KG1 (cell line): ENCODE data around the gene KRTAP10-6.
"Not testable (repeated sequence)": the region's sequence is repeated elsewhere in the genome, so short reads cannot be mapped to it uniquely, and the experiment has no call there.

ENCODE experiments used
- DNase-seq: peaks from one replicate; lab custom pipeline; 2025; lab: John Stamatoyannopoulos, UW

The KRTAP10-6 gene

DNA sequence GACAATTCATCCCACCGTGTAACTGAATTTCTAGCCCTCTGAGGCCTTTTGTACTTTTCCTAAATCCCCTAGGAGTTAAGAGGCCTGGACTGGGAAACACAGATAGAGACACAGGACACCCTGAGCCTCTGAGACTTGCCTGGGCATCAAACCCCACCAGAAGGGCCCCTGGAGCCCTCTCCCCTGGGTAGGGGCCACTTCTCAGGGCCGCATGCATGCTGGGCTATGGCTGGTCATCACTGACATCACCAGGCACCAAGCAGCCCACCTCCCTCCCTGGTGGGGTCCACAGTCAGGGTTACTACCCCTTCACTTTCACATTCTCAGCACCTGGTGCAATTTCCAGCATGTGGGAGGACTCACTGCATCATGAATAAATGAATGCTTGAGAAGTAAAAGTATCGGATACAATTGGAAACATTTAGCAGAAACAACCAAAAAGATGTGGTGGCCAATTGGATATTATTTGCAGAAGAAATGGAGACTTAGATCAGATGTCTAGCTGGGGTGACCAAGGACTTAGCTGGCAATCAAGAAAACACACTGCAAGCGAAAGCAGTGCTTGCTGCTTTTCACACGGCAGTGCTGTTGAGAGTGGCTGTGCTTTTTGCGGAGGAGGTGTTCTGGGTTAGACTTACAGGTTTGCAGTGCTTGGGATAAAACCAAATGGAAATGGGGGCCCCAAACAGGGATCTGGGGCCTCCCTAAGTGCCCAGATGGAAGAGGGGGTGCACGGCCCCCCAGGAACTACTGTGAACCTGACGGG is 7.1 kb upstream of the KRTAP10-6 start:
- DNase-seq, result no peak

DNA sequence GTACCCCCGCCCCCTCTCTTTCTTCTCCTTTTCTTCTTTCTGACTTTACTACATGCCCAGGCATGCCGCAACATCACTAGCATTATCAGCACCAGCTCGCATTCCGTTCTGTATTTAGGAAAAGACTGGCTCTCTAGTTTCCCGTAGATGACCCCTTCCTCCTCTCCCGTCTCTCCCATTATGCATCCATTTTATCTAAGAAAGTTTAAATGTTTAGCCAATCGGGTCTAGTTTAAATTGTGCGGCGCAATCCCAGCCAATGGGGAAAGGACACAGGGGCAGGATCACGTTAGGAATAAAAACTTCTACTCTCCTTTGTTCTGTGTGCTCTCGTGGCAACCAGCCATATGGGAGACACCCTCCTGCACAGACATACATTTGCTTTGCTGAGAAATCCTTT is 5.8 kb upstream of the KRTAP10-6 start:
- no peak for DNase-seq

DNA sequence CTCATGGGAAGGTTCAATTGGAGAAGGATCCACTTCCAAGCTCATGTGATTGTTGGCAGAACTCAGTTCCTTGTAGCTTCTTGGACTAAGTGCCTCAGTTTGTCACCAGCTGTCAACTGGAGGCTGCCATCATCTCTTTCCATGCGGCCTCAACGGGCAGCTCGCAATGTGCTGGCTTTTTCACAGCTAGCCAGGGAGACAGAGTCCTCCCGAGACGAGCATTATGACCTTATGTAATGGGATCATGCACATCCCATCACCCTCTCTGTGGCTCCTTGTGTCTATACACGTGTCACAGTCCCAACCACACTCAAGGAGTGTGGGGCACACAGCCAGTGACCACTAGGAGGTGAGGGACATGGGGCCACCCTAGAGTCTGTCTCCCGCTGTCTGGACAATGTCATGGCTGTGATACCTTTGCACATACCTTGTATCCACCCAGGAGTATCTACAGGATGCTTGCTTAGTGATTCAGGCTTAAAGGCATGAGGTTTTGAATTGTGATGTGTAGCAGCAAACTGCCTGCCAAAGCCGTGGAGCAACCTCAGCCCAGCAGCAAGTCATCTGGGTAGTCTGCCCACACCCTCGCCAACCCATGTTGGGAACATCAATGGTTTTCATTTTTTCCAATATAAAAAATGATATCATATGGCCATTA is 3.9 kb upstream of the KRTAP10-6 start:
- no peak for DNase-seq

DNA sequence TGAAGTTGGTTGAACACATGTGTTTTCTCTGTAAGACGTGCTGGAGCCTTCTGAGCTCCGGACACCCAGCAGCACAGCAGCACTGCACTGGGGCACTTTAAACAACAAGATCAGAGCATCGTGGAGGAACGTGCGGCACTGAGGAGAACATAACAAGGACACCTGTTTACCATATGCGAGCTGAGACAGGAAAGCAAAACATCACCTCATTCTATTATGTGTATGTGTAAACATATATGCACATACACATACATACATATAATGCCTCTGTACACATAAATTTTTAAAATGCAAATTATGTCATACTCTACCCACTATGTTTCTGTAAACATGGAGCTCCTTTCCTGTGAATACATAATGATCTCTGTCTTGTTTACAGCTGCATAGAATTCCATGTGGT is 3.2 kb upstream of the KRTAP10-6 start:
- no peak for DNase-seq

DNA sequence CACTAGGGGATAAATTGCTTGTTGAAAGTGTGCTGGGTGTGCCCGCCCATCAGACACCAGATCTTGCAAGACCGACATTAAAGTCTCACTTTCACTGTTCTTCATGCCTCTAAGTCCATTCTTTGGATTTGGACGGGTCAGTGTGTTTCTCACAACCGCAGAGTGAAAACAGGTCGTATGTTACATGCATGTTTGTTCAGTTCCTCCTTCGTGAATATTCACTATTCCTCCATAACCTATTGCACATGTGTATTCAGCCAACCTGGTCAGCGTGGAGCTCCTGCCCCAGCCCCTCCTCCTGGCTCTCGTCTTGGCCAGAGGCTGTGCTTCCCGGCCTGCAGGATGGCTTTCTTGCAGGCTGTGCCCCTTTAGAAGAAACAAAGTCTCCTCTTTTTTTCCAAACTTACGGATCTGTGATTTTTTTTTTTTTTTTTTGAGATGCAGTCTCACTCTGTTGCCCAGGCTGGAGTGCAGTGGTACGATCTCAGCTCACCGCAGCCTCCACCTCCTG is 2.2 kb upstream of the KRTAP10-6 start:
- no peak for DNase-seq

DNA sequence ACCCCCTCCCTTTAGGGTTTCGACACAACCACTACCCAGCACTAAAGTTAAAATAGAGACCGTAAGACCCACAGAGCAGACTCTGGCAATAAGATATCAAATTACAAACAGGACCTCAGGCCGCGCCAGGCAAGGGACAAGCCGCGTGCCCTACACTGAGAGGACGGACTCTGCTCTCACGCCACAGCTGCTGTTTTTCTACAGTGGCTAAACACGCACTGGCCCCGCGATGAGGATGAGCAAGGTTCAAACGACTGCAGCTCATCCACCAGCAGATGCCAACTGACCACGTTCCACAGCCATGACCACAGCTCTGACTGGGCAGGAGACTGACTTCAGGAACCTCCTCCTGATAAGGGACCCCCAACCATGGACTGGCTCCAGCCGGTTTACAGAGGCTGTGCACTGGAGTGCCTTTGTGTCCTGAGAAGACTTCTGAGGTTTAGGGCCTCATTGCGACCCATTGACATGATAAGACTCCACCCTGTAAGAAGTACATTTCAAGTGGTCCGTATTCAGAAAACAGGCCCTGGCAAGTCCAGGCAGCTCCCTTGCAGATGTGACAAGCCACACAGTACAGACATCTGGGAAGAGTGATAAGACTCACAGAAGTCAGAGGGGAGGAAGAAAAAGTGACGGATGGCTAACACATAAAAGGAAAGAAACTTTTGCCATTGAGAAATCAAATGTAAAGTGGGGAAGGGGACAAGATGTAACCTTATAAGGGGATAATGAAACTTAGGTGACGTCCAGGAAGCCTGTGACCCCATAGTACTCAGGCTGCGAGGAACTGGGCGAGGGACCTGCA is 1.5 kb upstream of the KRTAP10-6 start:
- DNase-seq, result no peak

DNA sequence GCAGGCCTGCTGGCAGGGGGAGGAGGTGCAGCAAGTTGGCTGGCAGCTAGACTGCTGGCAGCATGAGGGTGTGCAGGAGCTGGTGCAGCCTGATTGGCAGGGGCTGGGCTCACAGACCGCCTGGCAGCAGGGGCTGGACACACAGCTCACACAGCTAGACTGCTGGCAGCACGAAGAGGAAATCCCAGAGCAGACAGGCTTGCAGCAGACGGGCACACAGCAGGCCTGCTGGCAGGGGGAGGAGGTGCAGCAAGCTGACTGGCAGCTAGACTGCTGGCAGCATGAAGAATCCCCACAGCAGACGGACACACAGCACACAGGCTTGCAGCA is 539 bp downstream of the KRTAP10-6 start:
- DNase-seq, result not testable (repeated sequence)

DNA sequence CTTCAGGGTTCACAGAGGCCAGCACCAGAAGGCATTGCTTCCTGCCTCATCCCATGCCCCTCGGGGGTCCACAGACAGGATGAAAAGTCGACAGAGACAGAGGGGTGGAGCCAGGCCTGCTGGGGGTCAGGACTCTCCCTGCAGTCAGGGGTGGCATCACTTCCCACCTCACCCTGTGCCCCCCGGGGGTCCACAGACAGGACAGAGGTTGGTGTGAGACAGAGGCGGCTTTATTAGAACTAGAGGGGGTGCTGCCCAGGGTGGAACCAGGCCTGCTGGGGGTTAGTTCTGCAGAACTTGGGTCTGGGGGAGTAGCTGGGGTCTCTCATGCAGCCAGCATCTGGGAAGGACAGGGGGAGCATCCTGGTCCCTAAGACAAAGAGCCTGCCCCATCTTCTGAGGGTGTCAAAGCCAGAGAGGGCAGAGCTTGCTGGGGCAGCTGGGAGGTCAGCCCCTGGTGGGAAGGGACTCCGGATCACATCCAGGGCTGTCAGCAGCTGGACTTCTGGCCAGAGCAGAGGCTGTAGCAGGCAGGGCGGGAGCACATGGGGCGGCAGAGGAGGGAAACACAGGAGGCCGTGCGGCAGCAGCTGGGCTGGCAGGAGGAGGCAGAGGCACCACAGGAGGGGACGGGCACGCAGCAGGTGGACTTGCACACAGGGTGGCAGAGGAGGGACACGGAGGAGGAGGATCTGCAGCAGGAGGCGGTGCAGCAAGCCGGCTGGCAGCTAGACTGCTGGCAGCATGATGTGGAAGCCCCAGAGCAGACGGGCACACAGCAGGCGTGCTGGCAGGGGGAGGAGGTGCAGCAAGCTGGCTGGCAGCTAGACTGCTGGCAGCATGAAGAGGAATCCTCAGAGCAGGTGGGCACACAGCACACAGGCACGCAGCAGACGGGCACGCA is 1.2 kb downstream of the KRTAP10-6 start:
- not testable (repeated sequence) for DNase-seq

DNA sequence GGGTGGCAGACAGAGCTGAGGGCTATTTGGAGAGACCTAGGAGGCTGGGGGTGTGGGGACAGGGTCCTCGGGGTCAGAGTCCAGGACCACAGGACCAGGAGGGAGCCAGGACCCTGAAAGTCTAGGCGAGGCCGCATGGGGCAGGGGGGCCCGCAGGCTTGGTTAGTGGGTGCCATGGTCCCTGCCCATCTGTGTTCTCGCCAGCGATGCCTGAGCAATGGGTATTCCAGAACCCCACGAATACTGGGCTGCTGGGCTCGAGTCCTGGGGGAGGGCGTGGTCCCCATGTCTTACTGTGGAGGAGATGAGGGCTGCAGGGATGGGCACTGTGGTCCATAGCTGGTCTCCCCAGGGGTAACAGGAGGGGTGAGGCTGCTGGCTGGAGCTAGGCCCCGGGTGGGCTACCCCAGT is 2.0 kb downstream of the KRTAP10-6 start:
- DNase-seq, result no peak

DNA sequence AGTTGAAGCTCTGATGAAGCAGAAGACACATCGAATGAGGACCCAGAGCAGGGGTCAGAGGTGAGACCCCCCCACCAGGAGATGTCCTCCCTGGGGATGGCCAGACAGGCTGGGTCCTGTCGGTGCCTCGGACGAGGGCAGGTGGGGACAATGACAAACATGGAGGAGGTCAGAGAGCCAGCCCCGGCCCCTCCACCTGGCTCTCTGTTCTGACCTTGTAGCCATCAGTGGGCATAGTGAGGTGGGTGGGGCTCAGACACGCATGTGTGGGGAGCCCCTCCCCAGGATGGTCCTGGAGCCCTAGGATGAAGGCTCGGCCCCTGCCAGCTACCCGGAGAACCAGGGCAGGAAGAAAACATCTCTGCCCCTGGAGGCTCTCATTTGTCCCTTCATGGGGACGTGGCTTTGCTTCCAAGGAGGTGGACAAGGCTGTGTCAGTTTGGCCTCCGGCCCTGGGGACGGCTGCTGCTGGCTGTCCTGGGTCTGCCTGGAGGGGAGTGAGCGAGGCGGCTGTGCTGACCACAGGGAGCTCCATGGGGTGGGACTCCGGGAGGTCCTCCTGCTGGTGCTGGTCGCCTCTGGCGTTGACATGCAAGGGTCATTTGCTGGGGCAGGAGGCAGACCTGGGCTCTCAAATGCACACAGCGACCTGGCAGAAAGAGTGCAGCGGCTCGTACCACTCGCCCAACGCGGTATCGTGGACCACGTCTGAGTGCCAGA is 2.6 kb downstream of the KRTAP10-6 start:
- no peak for DNase-seq

DNA sequence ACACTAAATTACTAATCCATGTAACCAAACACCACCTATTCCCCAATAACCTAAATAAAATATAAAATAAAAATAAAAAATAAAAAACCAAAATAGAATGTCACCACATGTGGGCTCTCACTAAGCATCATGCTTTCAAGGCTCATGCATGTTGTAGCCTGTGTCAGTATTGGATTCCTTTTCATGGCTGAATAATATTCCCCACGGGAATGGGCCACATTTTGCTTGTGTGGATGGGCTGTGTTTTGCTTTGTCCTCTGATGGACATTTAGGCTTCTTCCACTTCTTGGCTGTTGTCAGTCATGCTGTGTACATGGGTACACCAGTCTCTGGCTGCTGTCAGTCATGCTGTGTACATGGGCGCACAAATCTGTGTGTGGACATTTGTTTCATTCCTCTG is 3.2 kb downstream of the KRTAP10-6 start:
- DNase-seq, result no peak

DNA sequence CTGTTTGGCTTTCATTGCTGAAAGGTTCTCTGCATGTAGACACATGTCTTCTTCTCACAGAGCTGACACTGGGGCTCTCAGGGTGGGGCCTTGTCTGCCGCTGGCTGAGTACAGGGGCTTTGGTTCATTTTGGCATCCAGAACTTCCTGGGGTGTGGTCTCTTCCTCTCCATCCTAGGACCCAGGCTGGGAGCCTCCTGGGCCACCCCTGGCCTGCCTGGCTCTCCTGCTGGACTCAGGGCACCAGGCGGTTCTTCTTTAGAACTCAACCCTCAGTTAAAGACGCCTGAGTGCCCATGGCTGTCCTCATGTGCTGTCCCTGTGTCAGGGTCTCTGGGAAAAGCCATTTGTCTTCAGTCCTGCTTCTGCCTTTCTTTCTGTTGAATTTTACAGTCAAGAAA is 6.4 kb downstream of the KRTAP10-6 start:
- DNase-seq, result no peak

DNA sequence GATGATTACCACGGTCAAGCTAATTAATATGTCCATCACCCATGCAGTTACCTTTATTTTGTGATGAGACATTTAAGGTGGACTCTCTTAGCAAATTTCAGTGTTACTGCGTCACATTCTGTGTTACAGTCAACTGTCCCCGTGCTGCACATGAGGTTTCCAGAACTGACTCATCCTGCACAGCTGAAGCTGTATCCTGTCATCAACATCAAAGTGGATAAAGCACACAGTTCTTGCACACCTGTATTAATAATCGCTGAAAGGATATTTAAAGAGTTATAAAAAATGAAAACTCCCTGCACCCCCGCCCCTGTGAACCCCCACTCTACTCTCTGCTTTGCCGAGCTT is 8.5 kb downstream of the KRTAP10-6 start:
- DNase-seq, result no peak

DNA sequence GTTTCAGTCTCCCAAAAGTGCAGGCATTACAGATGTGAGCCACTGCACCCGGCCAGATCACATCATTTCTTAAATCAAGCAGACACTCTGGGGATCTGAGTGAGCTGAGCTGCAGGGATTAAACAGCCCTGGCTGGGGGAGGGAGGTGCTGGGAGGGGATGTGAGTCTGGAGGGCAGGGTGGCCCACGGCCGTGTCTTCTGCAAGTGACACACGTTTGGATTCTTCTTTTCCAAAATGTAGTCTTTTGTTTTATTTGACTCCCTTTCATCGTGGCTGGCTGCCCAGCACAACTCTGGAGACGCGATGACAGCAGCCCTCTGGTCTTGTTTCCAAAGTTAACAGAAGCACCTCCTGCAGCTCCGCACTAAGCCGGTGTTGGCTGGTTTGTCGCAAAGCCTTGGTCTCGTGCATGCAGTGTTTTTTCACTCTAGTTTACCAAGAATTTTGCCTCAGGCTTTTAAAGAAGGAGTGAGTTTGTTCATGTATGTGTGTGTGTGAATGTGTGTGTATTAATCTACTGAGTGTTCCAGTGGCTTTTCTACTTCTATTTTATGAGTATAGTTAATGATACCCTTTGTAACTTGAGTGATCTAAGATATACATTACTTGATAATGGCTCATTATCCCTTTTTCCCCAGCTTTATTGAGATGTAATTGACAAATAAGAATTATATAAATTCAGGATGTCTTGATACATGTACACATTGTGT is 9.1 kb downstream of the KRTAP10-6 start:
- no peak for DNase-seq

DNA sequence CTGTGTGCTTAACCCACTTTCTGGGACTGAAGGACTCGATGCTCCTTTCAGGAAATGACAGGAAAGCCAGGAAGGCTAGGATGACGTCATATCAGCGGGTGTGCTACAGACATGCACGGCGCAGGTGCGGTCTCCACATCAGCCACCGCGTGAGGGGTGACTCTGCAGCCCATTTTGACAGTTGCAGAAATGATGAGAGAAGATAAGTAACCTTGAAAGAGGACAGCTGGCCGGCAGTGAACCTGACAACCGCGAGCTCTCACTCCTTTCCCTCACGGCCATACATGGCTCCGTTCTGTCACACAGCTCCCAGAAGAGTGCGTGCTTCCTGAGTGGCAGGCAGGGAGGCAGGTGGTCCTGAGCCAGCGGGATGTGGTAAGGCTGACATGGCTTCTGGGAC is 10.2 kb downstream of the KRTAP10-6 start:
- DNase-seq, result no peak

DNA sequence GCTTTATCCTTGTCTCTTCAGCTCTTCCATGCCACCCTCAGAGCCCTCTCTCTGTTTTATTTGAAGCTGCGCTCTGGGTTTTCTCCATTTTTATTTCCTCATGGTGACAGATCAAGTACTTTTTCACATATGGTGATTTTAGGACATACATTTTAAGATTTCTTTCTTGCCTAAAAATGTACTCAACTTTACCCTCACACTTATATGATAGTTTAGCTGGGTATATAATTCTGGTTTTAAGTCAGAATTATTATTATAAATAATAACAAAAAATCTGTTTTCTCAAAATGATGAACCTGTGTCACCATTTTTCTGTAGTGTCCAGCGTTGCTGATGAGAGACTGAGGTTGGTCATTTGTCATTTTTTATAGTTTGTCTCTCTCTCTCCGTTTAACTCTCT is 11.1 kb downstream of the KRTAP10-6 start:
- no peak for DNase-seq

DNA sequence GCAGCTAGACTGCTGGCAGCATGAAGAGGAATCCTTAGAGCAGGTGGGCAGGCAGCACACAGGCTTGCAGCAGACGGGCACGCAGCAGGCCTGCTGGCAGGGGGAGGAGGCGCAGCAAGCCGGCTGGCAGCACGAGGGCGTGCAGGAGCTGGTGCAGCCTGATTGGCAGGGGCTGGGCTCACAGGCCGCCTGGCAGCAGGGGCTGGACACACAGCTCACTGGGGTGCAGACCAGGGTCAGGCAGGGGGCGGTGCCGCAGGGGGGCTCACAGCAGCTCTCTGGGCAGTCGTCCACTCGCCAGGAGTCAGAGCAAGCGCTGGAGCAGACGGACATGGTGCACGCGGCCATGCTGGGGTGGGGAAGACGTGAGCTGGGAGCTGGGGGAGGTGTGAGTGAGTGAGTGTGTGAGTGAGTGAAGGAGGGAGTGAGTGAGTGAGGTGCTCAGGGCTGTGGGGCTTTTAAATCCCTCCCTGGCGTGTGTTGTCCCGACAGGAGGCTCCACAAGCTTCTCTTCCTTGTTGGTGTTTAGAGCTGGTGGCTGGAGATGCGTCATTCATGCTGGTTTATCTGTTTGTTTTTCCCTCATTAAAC is 12.0 kb downstream of the KRTAP10-6 start, which contains the start of gene KRTAP10-5:
Gene KRTAP10-5, minus strand, starts transcription at position 374 of the 591 bp plus-strand sequence. Its CDS starts 26 bp downstream, at position 348.
- not testable (repeated sequence) for DNase-seq

DNA sequence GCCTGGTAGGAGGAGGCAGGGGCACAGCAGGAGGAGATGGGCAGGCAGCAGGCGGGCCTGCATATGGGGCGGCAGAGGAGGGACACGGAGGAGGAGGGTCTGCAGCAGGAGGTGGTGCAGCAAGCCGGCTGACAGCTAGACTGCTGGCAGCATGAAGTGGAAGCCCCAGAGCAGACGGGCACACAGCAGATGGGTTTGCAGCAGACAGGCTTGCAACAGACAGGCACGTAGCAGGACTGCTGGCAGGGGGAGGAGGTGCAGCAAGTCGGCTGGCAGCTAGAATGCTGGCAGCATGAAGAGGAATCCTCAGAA is 12.5 kb downstream of the KRTAP10-6 start:
- DNase-seq, result no peak

DNA sequence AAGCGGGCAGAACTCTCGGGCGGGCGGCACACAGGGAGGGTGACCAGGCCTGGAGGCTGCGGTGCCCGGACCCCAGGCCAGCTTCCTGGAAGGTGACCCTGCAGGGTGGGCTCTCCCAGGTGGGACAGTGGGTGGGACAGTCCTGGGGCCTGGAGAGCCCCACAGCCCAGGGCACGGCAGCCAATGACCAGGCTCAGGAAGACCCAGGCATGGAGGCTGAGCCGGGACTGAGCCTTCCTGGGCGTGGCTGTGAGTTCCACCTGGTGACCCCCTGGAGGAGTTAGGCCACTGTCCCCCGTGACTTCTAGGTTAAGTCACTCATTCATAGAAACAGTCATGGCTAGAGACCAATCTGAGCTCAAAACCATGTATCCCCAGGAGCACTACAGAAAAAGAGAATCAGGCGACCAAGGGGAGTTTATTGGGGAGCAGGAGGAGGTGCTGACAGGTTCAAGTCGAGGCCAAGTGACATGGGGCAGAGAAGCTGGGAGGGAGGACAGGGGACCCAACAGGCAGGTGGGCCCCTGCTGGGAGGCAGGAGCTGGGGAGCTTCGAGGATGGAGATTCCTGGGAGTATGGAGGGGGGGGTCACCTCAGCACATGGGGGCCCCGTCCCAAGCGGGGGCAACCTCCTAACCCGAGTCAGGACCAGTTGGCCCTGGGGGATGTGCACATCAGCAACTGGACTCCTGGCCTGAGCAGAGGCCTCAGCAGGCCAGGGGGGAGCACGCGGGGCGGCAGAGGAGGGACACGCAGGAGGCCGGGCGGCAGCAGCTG is 13.1 kb downstream of the KRTAP10-6 start:
- DNase-seq, result no peak
